Measurements from ENCODE around the gene SRR. TPM values are rescaled to one million over a fixed set of nuclear protein-coding genes. Genes with fewer than 3 reads are reported as not detected.
"Not testable (repeated sequence)": the region's sequence is repeated elsewhere in the genome, so short reads cannot be mapped to it uniquely, and the experiment has no call there.

Gene SRR
- total RNA-seq, 4 donors from 2014 or later = 4.0 to 13.9 (median 11.2) TPM

GRCh38 chr17:2263183-2264066, 40.3 kb upstream of the SRR start:
- Histone ChIP-seq H3K4me1 (peaks cover 27% of the 10 kb centered on the region), H3K36me3 (no peaks in the 10 kb centered on the region), H3K9me3 (no peaks in the 10 kb centered on the region), H3K27ac (no peak overlapping the region), H3K4me3 (no peak overlapping the region), H3K27me3 (no peaks in the 10 kb centered on the region)
- TF ChIP-seq POLR2A (IDR thresholded peaks at IDR 0.05) (no peak), EP300 (IDR thresholded peaks at IDR 0.05) (no peak), POLR2AphosphoS5 (IDR thresholded peaks at IDR 0.05) (no peak), CTCF (IDR thresholded peaks at IDR 0.05) (no peak)
- no peak for DNase-seq (ENCODE audit: low spot score in 2 of 2)
- WGBS = 54% methylated on average over 8 of the region's 8 CpGs

- DNase-seq (ENCODE audit: low spot score in 2 of 2) = no peak
- Histone ChIP-seq H3K27me3 (no peaks in the 10 kb centered on the region), H3K36me3 (no peaks in the 10 kb centered on the region), H3K27ac (no peak overlapping the region), H3K4me1 (peaks cover 27% of the 10 kb centered on the region), H3K4me3 (no peak overlapping the region), H3K9me3 (no peaks in the 10 kb centered on the region)
- 72% methylated on average over 10 of the region's 10 CpGs for WGBS
- no peak for TF ChIP-seq CTCF (IDR thresholded peaks at IDR 0.05)
- no peak for TF ChIP-seq POLR2AphosphoS5 (IDR thresholded peaks at IDR 0.05)
- no peak for TF ChIP-seq POLR2A (IDR thresholded peaks at IDR 0.05)
- TF ChIP-seq EP300 (IDR thresholded peaks at IDR 0.05) = no peak
These were observed 39.5 kb upstream of the SRR start for GRCh38 chr17:2264067-2264860.

GRCh38 chr17:2265166-2265565, 38.6 kb upstream of the SRR start:
- peaks cover 27% of the 10 kb centered on the region for H3K4me1 ChIP-seq
- not testable (repeated sequence) for H3K27ac ChIP-seq; DNase-seq (ENCODE audit: low spot score in 2 of 2); H3K4me3 ChIP-seq; H3K9me3 ChIP-seq; H3K27me3 ChIP-seq; H3K36me3 ChIP-seq
- 94% methylated on average over 10 of the region's 10 CpGs for WGBS

- no peak for TF ChIP-seq EP300 (IDR thresholded peaks at IDR 0.05)
- TF ChIP-seq POLR2AphosphoS5 (IDR thresholded peaks at IDR 0.05) = no peak
- no peak for TF ChIP-seq CTCF (IDR thresholded peaks at IDR 0.05)
- no peak for TF ChIP-seq POLR2A (IDR thresholded peaks at IDR 0.05)
- 86% methylated on average over 13 of the region's 13 CpGs for WGBS
- H3K36me3 ChIP-seq = peaks cover 6% of the 10 kb centered on the region
- H3K9me3 ChIP-seq = no peaks in the 10 kb centered on the region
- no peak for DNase-seq (ENCODE audit: low spot score in 2 of 2)
- no peak overlapping the region for H3K27ac ChIP-seq
- no peaks in the 10 kb centered on the region for H3K27me3 ChIP-seq
- H3K4me3 ChIP-seq = no peak overlapping the region
- peaks cover 27% of the 10 kb centered on the region for H3K4me1 ChIP-seq
These were observed 37.5 kb upstream of the SRR start for GRCh38 chr17:2266045-2266864.

DNA sequence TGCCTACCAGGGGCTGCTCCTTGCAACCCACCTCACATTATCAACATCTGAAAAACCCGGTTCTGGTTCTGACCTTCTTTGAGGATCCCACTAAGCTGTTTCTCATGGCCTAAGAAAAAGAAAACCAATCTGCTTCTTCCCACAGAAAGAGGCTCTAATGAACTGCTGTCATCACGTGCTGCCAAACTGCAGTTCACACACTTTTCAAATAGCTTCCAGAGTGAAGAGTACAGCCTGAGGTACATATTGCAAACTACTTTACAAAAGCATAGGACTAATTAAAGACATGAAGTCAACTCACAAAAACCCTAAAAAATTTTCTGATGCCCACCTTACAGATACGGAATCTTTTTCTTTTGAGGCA, 36.9 kb upstream of the SRR start:
- peaks cover 8% of the 10 kb centered on the region for H3K36me3 ChIP-seq
- no peak overlapping the region for H3K4me3 ChIP-seq
- no peak for DNase-seq (ENCODE audit: low spot score in 2 of 2)
- WGBS = 73% methylated on average over 3 of the region's 3 CpGs
- no peaks in the 10 kb centered on the region for H3K9me3 ChIP-seq
- H3K4me1 ChIP-seq = peaks cover 25% of the 10 kb centered on the region
- no peak for TF ChIP-seq EP300 (IDR thresholded peaks at IDR 0.05)
- TF ChIP-seq POLR2AphosphoS5 (IDR thresholded peaks at IDR 0.05) = no peak
- TF ChIP-seq POLR2A (IDR thresholded peaks at IDR 0.05) = no peak
- H3K27me3 ChIP-seq = no peaks in the 10 kb centered on the region
- H3K27ac ChIP-seq = no peak overlapping the region
